Measurements from ENCODE around the gene WDR43.

WDR43 gene

GRCh38 chr2:28896906-28897305 lies 2.4 kb downstream of the WDR43 start:
- Histone ChIP-seq H3K27ac (ENCODE audit: low read depth, low read length) (no peak overlapping the region), H4K20me1 (ENCODE audit: control insufficient read depth, insufficient read depth, low read depth, low read length) (peaks cover 46% of the 10 kb centered on the region), H3K9me2 (replicated peaks; ENCODE audit: control insufficient read depth, low read length) (no peaks in the 10 kb centered on the region), H3F3A (ENCODE audit: control insufficient read depth, insufficient read depth) (0 out of 2 replicates have a peak, but pooled peaks cover 3% of the 10 kb centered on the region), H3K9me3 (ENCODE audit: control insufficient read depth, insufficient read depth, low read length) (no peaks in the 10 kb centered on the region), H3K4me2 (ENCODE audit: low read length) (peak overlapping the region; percentile 70), H3K4me1 (ENCODE audit: control insufficient read depth, low read length) (peaks cover 31% of the 10 kb centered on the region), H3K36me3 (ENCODE audit: control insufficient read depth, low read length) (peaks cover 69% of the 10 kb centered on the region), H3K4me3 (ENCODE audit: low read length) (peak overlapping the region; percentile 85), H3K79me2 (ENCODE audit: control insufficient read depth, low read length) (peaks cover 75% of the 10 kb centered on the region), H3K27me3 (ENCODE audit: control insufficient read depth, low read length) (no peaks in the 10 kb centered on the region)
- TF ChIP-seq CTCF (IDR thresholded peaks at IDR 0.05; ENCODE audit: low read depth, low read length, poor library complexity, severe bottlenecking), result no peak
- no peak for TF ChIP-seq EZH2phosphoT487 (IDR thresholded peaks at IDR 0.05; ENCODE audit: borderline replicate concordance, low read length)

- Histone ChIP-seq H3K27ac (ENCODE audit: low read depth, low read length) (no peak overlapping the region), H4K20me1 (ENCODE audit: control insufficient read depth, insufficient read depth, low read depth, low read length) (peaks cover 54% of the 10 kb centered on the region)
- TF ChIP-seq EZH2phosphoT487 (IDR thresholded peaks at IDR 0.05; ENCODE audit: borderline replicate concordance, low read length) (no peak), CTCF (IDR thresholded peaks at IDR 0.05; ENCODE audit: low read depth, low read length, poor library complexity, severe bottlenecking) (no peak)
Measured at GRCh38 chr2:28898048-28898447, 3.6 kb downstream of the WDR43 start.

GRCh38 chr2:28901202-28901601 lies 6.7 kb downstream of the WDR43 start:
- TF ChIP-seq CTCF (IDR thresholded peaks at IDR 0.05; ENCODE audit: low read depth, low read length, poor library complexity, severe bottlenecking) (no peak), EZH2phosphoT487 (IDR thresholded peaks at IDR 0.05; ENCODE audit: borderline replicate concordance, low read length) (no peak)
- Histone ChIP-seq H3K9me3 (ENCODE audit: control insufficient read depth, insufficient read depth, low read length) (no peaks in the 10 kb centered on the region), H3K4me2 (ENCODE audit: low read length) (no peak overlapping the region), H3K27me3 (ENCODE audit: control insufficient read depth, low read length) (no peaks in the 10 kb centered on the region), H3K36me3 (ENCODE audit: control insufficient read depth, low read length) (peaks cover 96% of the 10 kb centered on the region), H3F3A (ENCODE audit: control insufficient read depth, insufficient read depth) (peaks cover 11% of the 10 kb centered on the region; the same call in 1 of the 2 replicates), H3K4me1 (ENCODE audit: control insufficient read depth, low read length) (peaks cover 31% of the 10 kb centered on the region), H3K9me2 (replicated peaks; ENCODE audit: control insufficient read depth, low read length) (no peaks in the 10 kb centered on the region), H3K79me2 (ENCODE audit: control insufficient read depth, low read length) (peaks cover 100% of the 10 kb centered on the region), H3K4me3 (ENCODE audit: low read length) (no peak overlapping the region), H4K20me1 (ENCODE audit: control insufficient read depth, insufficient read depth, low read depth, low read length) (peaks cover 63% of the 10 kb centered on the region), H3K27ac (ENCODE audit: low read depth, low read length) (no peak overlapping the region)

More at GRCh38 chr2:28898048-28898447, 3.6 kb downstream of the WDR43 start:
- peak overlapping the region; percentile 70 for H3K4me2 ChIP-seq (ENCODE audit: low read length)
- H3K36me3 ChIP-seq (ENCODE audit: control insufficient read depth, low read length), result peaks cover 80% of the 10 kb centered on the region
- no peaks in the 10 kb centered on the region for H3K9me2 ChIP-seq (replicated peaks; ENCODE audit: control insufficient read depth, low read length)
- peaks cover 31% of the 10 kb centered on the region for H3K4me1 ChIP-seq (ENCODE audit: control insufficient read depth, low read length)
- H3K27me3 ChIP-seq (ENCODE audit: control insufficient read depth, low read length), result no peaks in the 10 kb centered on the region
- H3F3A ChIP-seq (ENCODE audit: control insufficient read depth, insufficient read depth), result 0 out of 2 replicates have a peak, but pooled peaks cover 3% of the 10 kb centered on the region
- H3K4me3 ChIP-seq (ENCODE audit: low read length), result peak overlapping the region; percentile 85
- no peaks in the 10 kb centered on the region for H3K9me3 ChIP-seq (ENCODE audit: control insufficient read depth, insufficient read depth, low read length)
- H3K79me2 ChIP-seq (ENCODE audit: control insufficient read depth, low read length), result peaks cover 86% of the 10 kb centered on the region
